WTC11 (cell line): Measurements from ENCODE around the gene FRMD4A. TPM values are rescaled to one million over a fixed set of nuclear protein-coding genes. Genes with fewer than 3 reads are reported as not detected.

Experiments used
- ATAC-seq: fragments of 200-7000 bp; cut with Tn5 transposase; 2 replicates; pipeline ENCODE4 v1.10.0; 2021; ENCODE audit warnings: mild to moderate bottlenecking, moderate library complexity
- CTCF ChIA-PET: fragments of 300-600 bp; sonication (Branson Sonifier 250); formaldehyde crosslinking; loops from one replicate; lab custom pipeline; 2021; ENCODE audit warnings: antibody characterized with exemption; lab: Charles Lee
- POLR2A ChIA-PET: fragments of 350-600 bp; sonication (Branson Sonifier 250); formaldehyde crosslinking; loops from one replicate; lab custom pipeline; 2021; ENCODE audit warnings: antibody characterized with exemption; lab: Charles Lee
- DNase-seq: peaks from one replicate; pipeline ENCODE4 v3.0.0; 2021; ENCODE audit warnings: low spot score
- H3K27ac Mint-ChIP-seq: 2 replicates; pipeline ENCODE4 v1.8.0; 2021; ENCODE audit warnings: mixed read lengths
- H3K27me3 Mint-ChIP-seq: 2 replicates; pipeline ENCODE4 v1.8.0; 2021; ENCODE audit warnings: low read depth, mild to moderate bottlenecking, moderate library complexity, mixed read lengths
- H3K36me3 Mint-ChIP-seq: 2 replicates; pipeline ENCODE4 v1.8.0; 2021; ENCODE audit warnings: mixed read lengths
- H3K4me1 Mint-ChIP-seq: 2 replicates; pipeline ENCODE4 v1.8.0; 2022; ENCODE audit warnings: mixed read lengths
- H3K4me3 Mint-ChIP-seq: 2 replicates; pipeline ENCODE4 v1.8.0; 2021; ENCODE audit warnings: mild to moderate bottlenecking, moderate library complexity, mixed read lengths
- H3K9me3 Mint-ChIP-seq: 2 replicates; pipeline ENCODE4 v1.8.0; 2021; ENCODE audit warnings: mixed read lengths
- AFF4 ChIP-seq: sonication (generic); formaldehyde crosslinking; IDR thresholded peaks from 2 replicates; pipeline ENCODE4 v1.8.1; 2023; ENCODE audit warnings: mild to moderate bottlenecking, missing genetic modification reagents, borderline replicate concordance
- ATF2 ChIP-seq: sonication (generic); formaldehyde crosslinking; IDR thresholded peaks from 2 replicates; pipeline ENCODE4 v1.8.1; 2022; ENCODE audit warnings: low read depth, missing genetic modification reagents, borderline replicate concordance
- ELF4 ChIP-seq: sonication (generic); formaldehyde crosslinking; IDR thresholded peaks from 2 replicates; pipeline ENCODE4 v1.8.1; 2022; ENCODE audit warnings: low read depth, mild to moderate bottlenecking, moderate library complexity, missing genetic modification reagents
- EMX1 ChIP-seq: fragments of 250-450 bp; sonication (Bioruptor Pico); IDR thresholded peaks from 2 replicates; pipeline ENCODE4 v1.8.0; 2021; ENCODE audit warnings: mild to moderate bottlenecking
- FOXP1 ChIP-seq: sonication (generic); formaldehyde crosslinking; IDR thresholded peaks from 2 replicates; pipeline ENCODE4 v1.8.0; 2022; ENCODE audit warnings: missing genetic modification reagents, mild to moderate bottlenecking, moderate library complexity, borderline replicate concordance
- KAT7 ChIP-seq: sonication (generic); formaldehyde crosslinking; IDR thresholded peaks from 2 replicates; pipeline ENCODE4 v1.8.1; 2023; ENCODE audit warnings: missing genetic modification reagents, mild to moderate bottlenecking, borderline replicate concordance
- MAX ChIP-seq: sonication (generic); formaldehyde crosslinking; IDR thresholded peaks from 2 replicates; pipeline ENCODE4 v1.8.0; 2022; ENCODE audit warnings: mild to moderate bottlenecking, missing genetic modification reagents
- NFE2L1 ChIP-seq: sonication (generic); formaldehyde crosslinking; IDR thresholded peaks from 2 replicates; pipeline ENCODE4 v1.8.1; 2023; ENCODE audit warnings: missing genetic modification reagents
- NR1H2 ChIP-seq: sonication (generic); formaldehyde crosslinking; IDR thresholded peaks from 2 replicates; pipeline ENCODE4 v1.9.0; 2021; ENCODE audit warnings: mild to moderate bottlenecking, moderate library complexity, missing genetic modification reagents
- RORB ChIP-seq: fragments of 250-450 bp; sonication (Bioruptor Pico); IDR thresholded peaks from 2 replicates; pipeline ENCODE4 v1.9.0; 2021; ENCODE audit warnings: mild to moderate bottlenecking
- TEAD1 ChIP-seq: sonication (generic); formaldehyde crosslinking; IDR thresholded peaks from 2 replicates; pipeline ENCODE4 v1.8.0; 2022; ENCODE audit warnings: mild to moderate bottlenecking, missing genetic modification reagents
- ZBTB21 ChIP-seq: sonication (generic); formaldehyde crosslinking; IDR thresholded peaks from 2 replicates; pipeline ENCODE4 v1.8.1; 2023; ENCODE audit warnings: mild to moderate bottlenecking, missing genetic modification reagents, borderline replicate concordance
- ZBTB43 ChIP-seq: sonication (generic); formaldehyde crosslinking; IDR thresholded peaks from 2 replicates; pipeline ENCODE4 v1.8.1; 2023; ENCODE audit warnings: mild to moderate bottlenecking, missing genetic modification reagents
- ZNF138 ChIP-seq: sonication (generic); formaldehyde crosslinking; conservative IDR thresholded peaks from 2 replicates; pipeline ENCODE4 v1.8.1; 2022; ENCODE audit warnings: mild to moderate bottlenecking, moderate library complexity, missing genetic modification reagents
- ZNF232 ChIP-seq: sonication (generic); formaldehyde crosslinking; IDR thresholded peaks from 2 replicates; pipeline ENCODE4 v1.8.0; 2022; ENCODE audit warnings: mild to moderate bottlenecking, missing genetic modification reagents
- total RNA-seq: library from RNA; stranded (reverse); gene quantifications from 3 replicates; pipeline ENCODE4 v1.2.3, GENCODE V29; 2021
- TF ChIP-seq, protein P1 (sequence below): sonication (generic); formaldehyde crosslinking; IDR thresholded peaks from 2 replicates; pipeline ENCODE4 v1.8.0; 2022; ENCODE audit warnings: mild to moderate bottlenecking, missing genetic modification reagents
- TF ChIP-seq, protein P2 (sequence below): sonication (generic); formaldehyde crosslinking; conservative IDR thresholded peaks from 2 replicates; pipeline ENCODE4 v1.8.1; 2023; ENCODE audit warnings: mild to moderate bottlenecking, low read depth, missing genetic modification reagents, moderate library complexity
- TF ChIP-seq, protein P3 (sequence below): sonication (generic); formaldehyde crosslinking; IDR thresholded peaks from 2 replicates; pipeline ENCODE4 v1.8.1; 2023; ENCODE audit warnings: mild to moderate bottlenecking, missing genetic modification reagents, moderate library complexity

Gene FRMD4A
- total RNA-seq, 1 experiment from 2014 or later, result 35.5 TPM

DNA sequence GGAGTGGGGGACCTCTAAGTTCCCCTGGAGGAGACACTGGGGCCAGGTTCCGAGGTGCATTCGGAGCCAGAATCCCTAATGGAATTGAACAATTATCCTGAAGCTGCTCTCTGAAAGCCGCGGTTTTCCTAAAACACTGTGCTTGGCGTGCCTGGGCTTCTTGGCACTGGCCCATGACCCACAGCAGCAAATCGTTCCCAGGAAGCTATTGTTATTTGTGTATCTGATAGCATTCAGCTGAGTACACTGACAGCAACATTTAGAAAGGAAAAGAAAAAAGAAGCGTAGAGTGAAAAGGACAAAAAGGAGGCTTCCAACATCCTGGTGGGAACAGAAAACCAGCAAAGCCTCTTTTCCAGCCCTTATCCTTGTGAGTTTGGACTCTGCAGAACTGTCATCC lies 339.8 kb downstream of the FRMD4A start:
- Mint-ChIP-seq H3K27me3 (no peaks in the 10 kb centered on the region), H3K27ac (no peak overlapping the region), H3K4me3 (no peak overlapping the region), H3K9me3 (no peaks in the 10 kb centered on the region), H3K36me3 (no peaks in the 10 kb centered on the region), H3K4me1 (peaks cover 25% of the 10 kb centered on the region)
- POLR2A ChIA-PET, result no interaction called here
- DNase-seq (no peak), ATAC-seq (no peak)
- CTCF ChIA-PET, result no interaction called here
- TF ChIP-seq, protein P1, sequence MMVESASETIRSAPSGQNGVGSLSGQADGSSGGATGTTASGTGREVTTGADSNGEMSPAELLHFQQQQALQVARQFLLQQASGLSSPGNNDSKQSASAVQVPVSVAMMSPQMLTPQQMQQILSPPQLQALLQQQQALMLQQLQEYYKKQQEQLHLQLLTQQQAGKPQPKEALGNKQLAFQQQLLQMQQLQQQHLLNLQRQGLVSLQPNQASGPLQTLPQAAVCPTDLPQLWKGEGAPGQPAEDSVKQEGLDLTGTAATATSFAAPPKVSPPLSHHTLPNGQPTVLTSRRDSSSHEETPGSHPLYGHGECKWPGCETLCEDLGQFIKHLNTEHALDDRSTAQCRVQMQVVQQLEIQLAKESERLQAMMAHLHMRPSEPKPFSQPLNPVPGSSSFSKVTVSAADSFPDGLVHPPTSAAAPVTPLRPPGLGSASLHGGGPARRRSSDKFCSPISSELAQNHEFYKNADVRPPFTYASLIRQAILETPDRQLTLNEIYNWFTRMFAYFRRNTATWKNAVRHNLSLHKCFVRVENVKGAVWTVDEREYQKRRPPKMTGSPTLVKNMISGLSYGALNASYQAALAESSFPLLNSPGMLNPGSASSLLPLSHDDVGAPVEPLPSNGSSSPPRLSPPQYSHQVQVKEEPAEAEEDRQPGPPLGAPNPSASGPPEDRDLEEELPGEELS (CRISPR knock-in tag), result no peak
- no peak for TF ChIP-seq NFE2L1 (CRISPR knock-in tag)
- TF ChIP-seq, protein P2, sequence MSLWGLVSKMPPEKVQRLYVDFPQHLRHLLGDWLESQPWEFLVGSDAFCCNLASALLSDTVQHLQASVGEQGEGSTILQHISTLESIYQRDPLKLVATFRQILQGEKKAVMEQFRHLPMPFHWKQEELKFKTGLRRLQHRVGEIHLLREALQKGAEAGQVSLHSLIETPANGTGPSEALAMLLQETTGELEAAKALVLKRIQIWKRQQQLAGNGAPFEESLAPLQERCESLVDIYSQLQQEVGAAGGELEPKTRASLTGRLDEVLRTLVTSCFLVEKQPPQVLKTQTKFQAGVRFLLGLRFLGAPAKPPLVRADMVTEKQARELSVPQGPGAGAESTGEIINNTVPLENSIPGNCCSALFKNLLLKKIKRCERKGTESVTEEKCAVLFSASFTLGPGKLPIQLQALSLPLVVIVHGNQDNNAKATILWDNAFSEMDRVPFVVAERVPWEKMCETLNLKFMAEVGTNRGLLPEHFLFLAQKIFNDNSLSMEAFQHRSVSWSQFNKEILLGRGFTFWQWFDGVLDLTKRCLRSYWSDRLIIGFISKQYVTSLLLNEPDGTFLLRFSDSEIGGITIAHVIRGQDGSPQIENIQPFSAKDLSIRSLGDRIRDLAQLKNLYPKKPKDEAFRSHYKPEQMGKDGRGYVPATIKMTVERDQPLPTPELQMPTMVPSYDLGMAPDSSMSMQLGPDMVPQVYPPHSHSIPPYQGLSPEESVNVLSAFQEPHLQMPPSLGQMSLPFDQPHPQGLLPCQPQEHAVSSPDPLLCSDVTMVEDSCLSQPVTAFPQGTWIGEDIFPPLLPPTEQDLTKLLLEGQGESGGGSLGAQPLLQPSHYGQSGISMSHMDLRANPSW (CRISPR knock-in tag), result no peak
- no peak for TF ChIP-seq AFF4 (CRISPR knock-in tag)
- no peak for TF ChIP-seq ZNF138 (CRISPR knock-in tag)
- TF ChIP-seq RORB (CRISPR knock-in tag), result no peak
- no peak for TF ChIP-seq EMX1 (CRISPR knock-in tag)
- TF ChIP-seq, protein P3, sequence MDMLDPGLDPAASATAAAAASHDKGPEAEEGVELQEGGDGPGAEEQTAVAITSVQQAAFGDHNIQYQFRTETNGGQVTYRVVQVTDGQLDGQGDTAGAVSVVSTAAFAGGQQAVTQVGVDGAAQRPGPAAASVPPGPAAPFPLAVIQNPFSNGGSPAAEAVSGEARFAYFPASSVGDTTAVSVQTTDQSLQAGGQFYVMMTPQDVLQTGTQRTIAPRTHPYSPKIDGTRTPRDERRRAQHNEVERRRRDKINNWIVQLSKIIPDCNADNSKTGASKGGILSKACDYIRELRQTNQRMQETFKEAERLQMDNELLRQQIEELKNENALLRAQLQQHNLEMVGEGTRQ (CRISPR knock-in tag), result no peak
- no peak for TF ChIP-seq ZNF232 (CRISPR knock-in tag)
- no peak for TF ChIP-seq TEAD1
- TF ChIP-seq ZBTB43, result no peak
- TF ChIP-seq FOXP1 (CRISPR knock-in tag), result no peak
- TF ChIP-seq KAT7 (CRISPR knock-in tag), result no peak
- TF ChIP-seq ZBTB21 (CRISPR knock-in tag), result no peak

GRCh38 chr10:13990392-13990805 lies 340.3 kb downstream of the FRMD4A start:
- Mint-ChIP-seq H3K27ac (no peak overlapping the region), H3K4me3 (no peak overlapping the region), H3K9me3 (no peaks in the 10 kb centered on the region), H3K36me3 (no peaks in the 10 kb centered on the region), H3K27me3 (no peaks in the 10 kb centered on the region), H3K4me1 (peaks cover 25% of the 10 kb centered on the region)
- DNase-seq (no peak), ATAC-seq (no peak)
- CTCF ChIA-PET, result no interaction called here
- POLR2A ChIA-PET, result no interaction called here
- TF ChIP-seq KAT7 (CRISPR knock-in tag) (no peak), ELF4 (CRISPR knock-in tag) (no peak), AFF4 (CRISPR knock-in tag) (no peak), ATF2 (CRISPR knock-in tag) (no peak), MAX (CRISPR knock-in tag) (no peak), FOXP1 (CRISPR knock-in tag) (no peak), NR1H2 (no peak)
